Nephron progenitor cell (in vitro differentiated cells): ENCODE results near the gene CD99L2.
"Not testable (repeated sequence)": the region's sequence is repeated elsewhere in the genome, so short reads cannot be mapped to it uniquely, and the experiment has no call there.

Experiments used
- DNase-seq: peaks from one replicate; pipeline ENCODE4 v3.0.0; 2021
- H3K27ac Mint-ChIP-seq: 2 replicates; pipeline ENCODE4 v1.8.0; 2021; ENCODE audit warnings: mild to moderate bottlenecking, moderate library complexity, mixed read lengths
- H3K27me3 Mint-ChIP-seq: 2 replicates; pipeline ENCODE4 v1.8.0; 2021; ENCODE audit warnings: mild to moderate bottlenecking, low read depth, mixed read lengths; ENCODE audit not compliant: poor library complexity
- H3K36me3 Mint-ChIP-seq: 2 replicates; pipeline ENCODE4 v1.8.0; 2021; ENCODE audit warnings: low read depth, mixed read lengths
- H3K4me1 Mint-ChIP-seq: 2 replicates; pipeline ENCODE4 v1.8.0; 2021; ENCODE audit warnings: mixed read lengths
- H3K4me3 Mint-ChIP-seq: 2 replicates; pipeline ENCODE4 v1.8.0; 2021; ENCODE audit warnings: mild to moderate bottlenecking, moderate library complexity, mixed read lengths
- H3K9me3 Mint-ChIP-seq: 2 replicates; pipeline ENCODE4 v1.8.0; 2021; ENCODE audit warnings: mild to moderate bottlenecking, moderate library complexity, mixed read lengths
- TF ChIP-seq, protein P1 (sequence below): fragments of 200-600 bp; sonication (generic); IDR thresholded peaks from 2 replicates; pipeline ENCODE4 v1.5.0; 2021; ENCODE audit warnings: antibody characterized with exemption

Gene CD99L2

DNA sequence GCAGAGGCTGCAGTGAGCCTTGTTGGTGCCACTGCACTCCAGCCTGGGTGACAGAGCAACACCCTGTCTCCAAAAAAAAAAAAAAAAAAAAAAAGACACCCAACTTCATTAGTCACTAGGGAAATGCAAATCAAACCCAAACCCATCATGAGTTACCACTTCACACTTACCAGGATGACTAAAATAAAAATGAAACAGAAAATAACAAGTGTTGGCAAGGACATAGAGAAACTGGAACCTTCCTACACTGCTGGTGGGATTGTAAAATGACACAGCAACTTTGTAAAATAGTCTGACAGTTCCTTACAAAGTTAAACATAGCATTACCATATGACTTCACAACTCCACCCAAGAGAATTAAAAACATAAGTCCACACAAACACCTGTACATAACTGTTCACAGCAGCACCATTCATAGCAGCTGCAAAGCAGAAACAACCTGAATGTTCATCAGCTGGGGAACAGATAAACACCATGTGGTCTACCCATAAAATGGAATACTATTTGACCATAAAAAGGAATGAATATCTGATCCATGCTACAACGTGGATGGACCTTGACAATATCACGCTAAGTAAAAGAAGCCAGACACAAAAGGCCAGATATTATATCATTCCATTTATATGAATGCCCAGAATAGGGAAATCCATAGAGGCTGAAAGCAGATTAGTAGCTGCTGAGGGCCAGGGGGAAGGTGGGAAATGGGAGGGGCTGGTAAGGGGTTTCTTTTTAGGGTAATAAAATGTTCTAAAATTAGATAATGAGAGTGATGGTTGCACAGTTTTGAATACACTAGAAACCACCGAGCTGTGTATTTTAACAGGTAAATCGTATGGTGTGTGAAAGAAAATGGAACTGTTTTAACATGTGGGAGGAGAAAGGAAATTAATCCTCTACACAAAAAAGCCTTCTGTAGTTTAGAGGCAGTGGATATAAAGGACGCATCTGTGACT lies 18.3 kb downstream of the CD99L2 start:
- TF ChIP-seq, protein P1, sequence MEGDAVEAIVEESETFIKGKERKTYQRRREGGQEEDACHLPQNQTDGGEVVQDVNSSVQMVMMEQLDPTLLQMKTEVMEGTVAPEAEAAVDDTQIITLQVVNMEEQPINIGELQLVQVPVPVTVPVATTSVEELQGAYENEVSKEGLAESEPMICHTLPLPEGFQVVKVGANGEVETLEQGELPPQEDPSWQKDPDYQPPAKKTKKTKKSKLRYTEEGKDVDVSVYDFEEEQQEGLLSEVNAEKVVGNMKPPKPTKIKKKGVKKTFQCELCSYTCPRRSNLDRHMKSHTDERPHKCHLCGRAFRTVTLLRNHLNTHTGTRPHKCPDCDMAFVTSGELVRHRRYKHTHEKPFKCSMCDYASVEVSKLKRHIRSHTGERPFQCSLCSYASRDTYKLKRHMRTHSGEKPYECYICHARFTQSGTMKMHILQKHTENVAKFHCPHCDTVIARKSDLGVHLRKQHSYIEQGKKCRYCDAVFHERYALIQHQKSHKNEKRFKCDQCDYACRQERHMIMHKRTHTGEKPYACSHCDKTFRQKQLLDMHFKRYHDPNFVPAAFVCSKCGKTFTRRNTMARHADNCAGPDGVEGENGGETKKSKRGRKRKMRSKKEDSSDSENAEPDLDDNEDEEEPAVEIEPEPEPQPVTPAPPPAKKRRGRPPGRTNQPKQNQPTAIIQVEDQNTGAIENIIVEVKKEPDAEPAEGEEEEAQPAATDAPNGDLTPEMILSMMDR = no peak
- no peak for DNase-seq
- Mint-ChIP-seq H3K27ac (no peak overlapping the region), H3K9me3 (peaks cover 68% of the 10 kb centered on the region), H3K27me3 (no peaks in the 10 kb centered on the region), H3K4me1 (no peaks in the 10 kb centered on the region), H3K36me3 (peaks cover 54% of the 10 kb centered on the region), H3K4me3 (no peak overlapping the region)

DNA sequence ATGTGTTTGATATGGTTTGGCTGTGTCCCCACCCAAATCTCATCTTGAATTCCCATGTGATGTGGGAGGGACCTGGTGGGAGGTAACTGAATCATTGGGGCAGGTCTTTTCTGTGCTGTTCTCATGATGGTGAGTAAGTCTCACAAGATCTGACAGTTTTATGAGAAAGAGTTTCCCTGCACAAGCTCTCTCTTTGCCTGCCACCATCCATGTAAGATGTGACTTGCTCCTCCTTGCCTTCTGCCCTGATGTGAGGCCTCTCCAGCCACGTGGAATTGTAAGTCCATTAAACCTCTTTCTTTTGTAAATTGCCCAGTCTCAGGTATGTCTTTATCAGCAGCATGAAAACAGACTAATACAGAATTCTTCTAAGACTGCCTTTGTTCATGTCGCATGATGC lies 22.8 kb downstream of the CD99L2 start:
- Mint-ChIP-seq H3K9me3 (peaks cover 77% of the 10 kb centered on the region), H3K36me3 (peaks cover 52% of the 10 kb centered on the region)
- not testable (repeated sequence) for H3K4me3 Mint-ChIP-seq, H3K27me3 Mint-ChIP-seq, DNase-seq, H3K4me1 Mint-ChIP-seq, H3K27ac Mint-ChIP-seq

DNA sequence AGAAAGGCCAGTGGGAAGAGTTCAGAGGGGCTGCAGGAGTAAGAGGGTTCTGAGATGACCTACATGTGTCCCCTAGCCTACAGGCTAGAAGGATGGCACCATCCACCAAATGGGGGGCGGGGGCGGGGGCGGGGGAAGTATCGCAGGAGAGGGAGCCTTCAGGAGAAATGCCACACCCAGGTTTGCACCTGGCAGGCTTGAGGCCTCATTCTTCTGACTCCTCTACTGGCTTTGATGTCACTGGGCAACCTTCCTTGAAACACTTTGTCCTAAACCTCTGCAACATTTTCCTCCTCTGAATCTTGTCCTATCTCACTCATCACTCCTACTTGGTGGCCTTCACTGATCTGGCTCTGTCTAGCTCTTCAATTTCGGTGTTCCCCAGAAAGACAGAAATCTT lies 24.0 kb downstream of the CD99L2 start:
- Mint-ChIP-seq H3K4me3 (no peak overlapping the region), H3K9me3 (peaks cover 71% of the 10 kb centered on the region), H3K27ac (no peak overlapping the region), H3K36me3 (peaks cover 46% of the 10 kb centered on the region), H3K4me1 (peaks cover 18% of the 10 kb centered on the region), H3K27me3 (no peaks in the 10 kb centered on the region)
- TF ChIP-seq, protein P1 = no peak
- no peak for DNase-seq

DNA sequence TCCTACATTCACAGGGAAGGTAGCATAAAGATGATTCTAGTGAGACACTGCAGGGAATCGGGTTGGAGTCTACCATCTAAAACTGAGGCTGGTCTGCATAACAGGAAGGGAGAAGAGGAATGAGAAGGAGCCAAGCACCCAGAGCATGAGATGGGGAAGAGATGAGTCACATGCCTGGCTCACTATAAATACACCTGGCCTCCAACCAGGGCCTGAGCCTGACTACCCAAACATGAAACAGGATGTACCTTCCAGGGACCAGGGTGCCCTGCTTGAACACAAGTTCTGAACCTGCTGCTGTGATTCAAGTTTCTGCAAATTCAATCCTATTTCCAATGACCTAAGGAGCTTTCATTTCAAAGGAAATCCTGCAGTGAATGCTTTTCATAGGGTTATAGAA lies 24.9 kb downstream of the CD99L2 start:
- Mint-ChIP-seq H3K4me1 (peaks cover 22% of the 10 kb centered on the region), H3K4me3 (no peak overlapping the region), H3K9me3 (peaks cover 71% of the 10 kb centered on the region), H3K36me3 (peaks cover 40% of the 10 kb centered on the region), H3K27ac (no peak overlapping the region), H3K27me3 (no peaks in the 10 kb centered on the region)
- TF ChIP-seq, protein P1 = no peak
- no peak for DNase-seq

DNA sequence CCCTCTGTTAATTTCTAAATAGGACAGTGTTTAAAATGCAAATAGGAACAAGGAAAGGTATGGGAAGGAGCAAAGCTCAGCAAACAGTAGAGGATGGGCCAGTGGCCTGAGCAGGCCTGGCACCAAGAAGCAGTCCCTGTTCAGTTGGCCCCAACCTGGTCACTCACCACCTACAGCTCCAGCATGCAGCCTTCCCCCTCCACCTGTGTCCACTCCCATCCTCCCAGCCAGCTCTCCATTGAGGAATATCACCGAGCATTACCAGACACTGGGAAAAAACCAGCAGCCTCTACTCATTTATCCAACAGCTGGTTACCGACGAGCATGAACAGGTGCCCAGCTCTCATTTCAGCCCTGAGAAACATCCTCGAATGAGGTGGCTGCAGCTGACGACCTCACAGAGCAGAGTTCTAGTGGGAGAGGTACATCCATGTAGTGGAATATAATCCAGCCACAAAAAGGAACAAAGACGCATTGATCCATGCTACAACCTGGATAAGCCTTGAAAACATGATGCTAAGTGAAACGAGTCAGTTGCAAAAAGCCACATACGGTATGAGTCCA lies 25.6 kb downstream of the CD99L2 start:
- H3K9me3 Mint-ChIP-seq = peaks cover 69% of the 10 kb centered on the region
- H3K27ac Mint-ChIP-seq = no peak overlapping the region
- H3K27me3 Mint-ChIP-seq = no peaks in the 10 kb centered on the region
- H3K4me3 Mint-ChIP-seq = no peak overlapping the region
- peaks cover 22% of the 10 kb centered on the region for H3K4me1 Mint-ChIP-seq
- TF ChIP-seq, protein P1 = no peak
- H3K36me3 Mint-ChIP-seq = peaks cover 32% of the 10 kb centered on the region
- DNase-seq = no peak

DNA sequence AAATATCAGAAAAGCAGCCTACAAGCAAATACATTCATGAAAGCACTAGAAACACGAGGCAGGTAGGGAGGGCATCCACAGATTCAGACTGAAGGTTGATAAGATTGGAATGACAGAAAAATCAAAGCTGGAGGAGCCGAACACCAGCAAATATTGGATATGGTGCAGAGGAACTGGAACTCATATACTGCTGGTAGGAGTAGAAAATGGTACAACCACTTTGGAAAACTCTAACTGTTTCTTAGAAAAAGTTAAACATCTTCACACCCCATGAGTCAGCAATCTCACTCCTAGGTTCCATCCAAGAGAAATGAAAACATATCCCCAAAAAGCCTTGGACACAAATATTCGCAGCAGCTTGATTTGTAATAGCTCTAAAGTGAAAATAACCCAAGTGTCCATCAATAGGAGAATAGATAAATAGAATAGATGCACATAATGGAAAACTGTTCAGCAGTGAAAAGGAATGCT lies 27.1 kb downstream of the CD99L2 start:
- H3K27ac Mint-ChIP-seq = peak overlapping the region; percentile 6
- no peaks in the 10 kb centered on the region for H3K27me3 Mint-ChIP-seq
- no peak for DNase-seq
- no peak overlapping the region for H3K4me3 Mint-ChIP-seq
- H3K9me3 Mint-ChIP-seq = peaks cover 56% of the 10 kb centered on the region
- H3K36me3 Mint-ChIP-seq = peaks cover 17% of the 10 kb centered on the region
- TF ChIP-seq, protein P1 = no peak
- peaks cover 22% of the 10 kb centered on the region for H3K4me1 Mint-ChIP-seq
